Right hindlimb (tissue), 1 donor: ENCODE results near the gene SGCB.

Source experiments
- DNase-seq: peaks from one replicate; pipeline ENCODE4 v3.0.0-alpha.2; 2018

SGCB gene

GRCh38 chr4:52017814-52018213 lies 20.3 kb downstream of the SGCB start:
- DNase-seq = no peak

GRCh38 chr4:52016981-52017380 lies 21.1 kb downstream of the SGCB start:
- DNase-seq = no peak

GRCh38 chr4:52015366-52015765 lies 22.7 kb downstream of the SGCB start:
- DNase-seq = no peak

- DNase-seq = no peak
Measured at GRCh38 chr4:52014903-52015302, 23.2 kb downstream of the SGCB start.

- DNase-seq = no peak
Measured at GRCh38 chr4:52012651-52013050, 25.4 kb downstream of the SGCB start.

- no peak for DNase-seq
Measured at GRCh38 chr4:52010986-52011385, 27.1 kb downstream of the SGCB start.

- no peak for DNase-seq
Measured at GRCh38 chr4:52006887-52007286, 31.2 kb downstream of the SGCB start.

- DNase-seq = no peak
Measured at GRCh38 chr4:52005604-52006273, 32.4 kb downstream of the SGCB start.

GRCh38 chr4:52004414-52004813 lies 33.7 kb downstream of the SGCB start:
- no peak for DNase-seq

GRCh38 chr4:52001616-52002015 lies 36.5 kb downstream of the SGCB start:
- no peak for DNase-seq

GRCh38 chr4:51999250-51999649 lies 38.8 kb downstream of the SGCB start:
- no peak for DNase-seq

GRCh38 chr4:51998837-51999236 lies 39.3 kb downstream of the SGCB start:
- no peak for DNase-seq

GRCh38 chr4:51997647-51998046 lies 40.5 kb downstream of the SGCB start:
- no peak for DNase-seq

- no peak for DNase-seq
Measured at GRCh38 chr4:51995647-51996220, 42.4 kb downstream of the SGCB start.
